PFSK-1 (cell line): ENCODE measurements around the gene OR1N1.

Source experiments
- FOXP2 ChIP-seq: optimal IDR thresholded peaks from 2 replicates; pipeline ENCODE3; 2011; ENCODE audit warnings: borderline replicate concordance, control low read depth, inconsistent platforms; ENCODE audit not compliant: insufficient read depth; ENCODE audit errors: extremely low read length, extremely low read depth
- POLR2AphosphoS5 ChIP-seq: IDR thresholded peaks from 2 replicates; pipeline ENCODE4 v1.6.1; 2012; ENCODE audit warnings: low read depth, mild to moderate bottlenecking, control low read depth, low read length, moderate library complexity

- TF ChIP-seq POLR2AphosphoS5 (no peak), FOXP2 (no peak)
Observed at GRCh38 chr9:122506964-122507363, 20.1 kb downstream of the OR1N1 start.
